Keratinocyte (primary cell): ENCODE results near the gene PLPPR2. TPM values are rescaled to one million over a fixed set of nuclear protein-coding genes. Genes with fewer than 3 reads are reported as not detected.

Experiments used
- DNase-seq: peaks from one replicate; pipeline ENCODE4 v3.0.0-alpha.2; 2011; ENCODE audit warnings: low read depth, missing footprints, low spot score
- FAIRE-seq: peaks from 2 replicates; lab custom pipeline; 2011; peaks lifted over from hg19 to GRCh38; lab: Jason Lieb, UNC
- H2AFZ ChIP-seq: 2 replicates; pipeline ENCODE4 v1.6.0; 2012; ENCODE audit warnings: low read length, control low read depth, inconsistent platforms; ENCODE audit not compliant: control insufficient read depth
- H3K27ac ChIP-seq: 2 replicates; pipeline ENCODE4 v1.5.1; 2011; ENCODE audit warnings: low read length; ENCODE audit not compliant: control insufficient read depth, insufficient read depth
- H3K27me3 ChIP-seq: 3 replicates; pipeline ENCODE4 v1.6.0; 2011; ENCODE audit warnings: low read length; ENCODE audit not compliant: control insufficient read depth, insufficient read depth; ENCODE audit errors: extremely low read depth
- H3K36me3 ChIP-seq, 2 experiments: 2 replicates in 1 of 2; 3 replicates in 1 of 2; pipeline ENCODE4 v1.5.1; 2011; ENCODE audit warnings: low read length in 2 of 2, mild to moderate bottlenecking in 1 of 2; ENCODE audit not compliant: control insufficient read depth in 2 of 2, insufficient read depth in 2 of 2; ENCODE audit errors: extremely low read depth in 1 of 2
- H3K4me1 ChIP-seq: 3 replicates; pipeline ENCODE4 v1.5.1; 2011; ENCODE audit warnings: low read length; ENCODE audit not compliant: control insufficient read depth, insufficient read depth; ENCODE audit errors: extremely low read depth
- H3K4me2 ChIP-seq: 3 replicates; pipeline ENCODE4 v1.6.0; 2011; ENCODE audit warnings: low read depth, low read length; ENCODE audit not compliant: control insufficient read depth, insufficient read depth; ENCODE audit errors: extremely low read depth
- H3K4me3 ChIP-seq, 3 experiments: fragments of 200-600 bp in 1 of 3; sonication (generic) in 1 of 3; 2 replicates in 2 of 3; 3 replicates in 1 of 3; pipeline ENCODE4 v1.5.1; 2011 to 2016; ENCODE audit warnings: low read length in 3 of 3, mild to moderate bottlenecking in 3 of 3, control low read depth in 2 of 3, inconsistent platforms in 1 of 3, low read depth in 1 of 3, mixed read lengths in 1 of 3, mixed run types in 1 of 3, moderate library complexity in 1 of 3; ENCODE audit not compliant: control insufficient read depth in 2 of 3, insufficient read depth in 2 of 3; ENCODE audit errors: extremely low read depth in 1 of 3
- H3K79me2 ChIP-seq: 2 replicates; pipeline ENCODE4 v1.6.0; 2012; ENCODE audit warnings: low read length; ENCODE audit not compliant: control insufficient read depth, insufficient read depth
- H3K9ac ChIP-seq: 3 replicates; pipeline ENCODE4 v1.6.0; 2011; ENCODE audit warnings: low read length; ENCODE audit not compliant: control insufficient read depth, insufficient read depth; ENCODE audit errors: extremely low read depth
- H3K9me1 ChIP-seq: 3 replicates; pipeline ENCODE4 v1.6.0; 2011; ENCODE audit warnings: low read length; ENCODE audit not compliant: control insufficient read depth, insufficient read depth; ENCODE audit errors: extremely low read depth
- H3K9me3 ChIP-seq: 2 replicates; pipeline ENCODE4 v1.5.1; 2012; ENCODE audit warnings: low read depth, low read length; ENCODE audit not compliant: control insufficient read depth
- H4K20me1 ChIP-seq: 3 replicates; pipeline ENCODE4 v1.6.0; 2011; ENCODE audit warnings: low read length; ENCODE audit not compliant: control insufficient read depth, insufficient read depth; ENCODE audit errors: extremely low read depth
- EZH2 ChIP-seq: IDR thresholded peaks from one replicate; pipeline ENCODE4 v1.6.1; 2012; ENCODE audit warnings: inconsistent platforms, mild to moderate bottlenecking, low read length, moderate library complexity
- dilution Hi-C: fragments of 300-500 bp; cut with MboI; formaldehyde crosslinking; loops from one replicate; pipeline ENCODE4 v1.7.0; 2020; ENCODE audit warnings: low sequenced_read_pairs; ENCODE audit not compliant: extremely low pct_ligation_motif_present
- polyA plus RNA-seq, 5 experiments: library from polyadenylated mRNA; depleted of rRNA in 3 of 5; stranded (reverse) in 3 of 5; stranded (forward) in 1 of 5; unstranded in 1 of 5; fragments of >200 nt; gene quantifications; 1 replicate in 1 of 5; 2 replicates in 3 of 5; 3 replicates in 1 of 5; pipeline versions ENCODE4 v1.2.1 to v1.2.3, GENCODE V29; 2011 to 2012; ENCODE audit warnings: missing spikeins in 2 of 5, low read depth in 1 of 5, low replicate concordance in 1 of 5
- TF ChIP-seq, protein P1 (sequence below), 3 experiments: IDR thresholded peaks in 1 of 3; conservative IDR thresholded peaks in 1 of 3; optimal IDR thresholded peaks in 1 of 3; 2 replicates in 2 of 3; 3 replicates in 1 of 3; pipeline versions ENCODE3 to v1.5.1; 2011; ENCODE audit warnings: low read length in 3 of 3, mild to moderate bottlenecking in 3 of 3, moderate library complexity in 2 of 3, control low read depth in 1 of 3, inconsistent platforms in 1 of 3; ENCODE audit not compliant: insufficient read depth in 2 of 3; ENCODE audit errors: extremely low read depth in 1 of 3

The PLPPR2 gene
- polyA plus RNA-seq, 1 donor (not counting 4 experiments of a cell fraction or from before 2014, with no cell fraction given) = 3.5 TPM

DNA sequence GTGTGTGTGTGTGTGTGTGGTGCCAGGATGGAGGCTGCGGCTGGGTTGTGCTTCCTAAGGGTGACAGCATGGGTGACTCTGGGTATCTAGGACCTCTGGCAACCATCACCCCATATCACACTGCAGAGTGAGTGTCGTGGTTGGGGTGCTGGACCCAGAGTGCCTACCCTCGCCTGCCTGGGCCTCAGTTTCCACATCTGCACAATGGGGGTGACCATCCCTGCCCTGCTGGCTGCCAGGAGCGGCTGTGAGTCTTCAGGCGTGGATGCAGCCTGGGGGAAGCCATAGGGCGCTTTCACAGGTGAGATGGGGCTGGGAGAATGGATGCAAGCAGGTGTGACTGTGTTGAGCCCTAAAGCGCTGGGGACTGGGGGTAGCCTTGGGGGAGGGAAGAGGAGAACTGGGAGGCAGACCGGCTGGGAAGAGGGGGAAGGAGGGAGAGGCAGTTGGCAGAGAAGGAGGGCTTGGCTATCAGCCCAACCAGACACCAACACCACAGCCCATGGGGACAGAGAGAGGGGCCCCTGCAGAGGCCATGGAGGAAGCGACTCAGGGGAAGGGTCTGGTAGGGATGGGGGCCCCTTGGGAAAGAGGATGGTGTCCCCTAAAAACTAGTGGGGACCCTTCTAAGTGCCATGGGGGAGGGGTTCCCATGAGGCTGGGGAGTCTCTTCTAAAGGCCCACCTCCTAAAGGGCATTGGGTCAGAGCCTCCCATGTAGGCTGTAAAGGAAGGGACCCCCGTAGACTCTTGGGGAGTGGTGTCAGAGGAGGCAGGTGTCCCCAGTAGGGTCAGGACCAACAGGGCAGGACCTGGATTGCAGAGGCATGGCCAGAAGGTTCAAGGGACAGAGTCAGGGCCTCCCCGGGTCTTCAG is 1.7 kb downstream of the PLPPR2 start:
- dilution Hi-C loops = no loop called here
- TF ChIP-seq, protein P1, sequence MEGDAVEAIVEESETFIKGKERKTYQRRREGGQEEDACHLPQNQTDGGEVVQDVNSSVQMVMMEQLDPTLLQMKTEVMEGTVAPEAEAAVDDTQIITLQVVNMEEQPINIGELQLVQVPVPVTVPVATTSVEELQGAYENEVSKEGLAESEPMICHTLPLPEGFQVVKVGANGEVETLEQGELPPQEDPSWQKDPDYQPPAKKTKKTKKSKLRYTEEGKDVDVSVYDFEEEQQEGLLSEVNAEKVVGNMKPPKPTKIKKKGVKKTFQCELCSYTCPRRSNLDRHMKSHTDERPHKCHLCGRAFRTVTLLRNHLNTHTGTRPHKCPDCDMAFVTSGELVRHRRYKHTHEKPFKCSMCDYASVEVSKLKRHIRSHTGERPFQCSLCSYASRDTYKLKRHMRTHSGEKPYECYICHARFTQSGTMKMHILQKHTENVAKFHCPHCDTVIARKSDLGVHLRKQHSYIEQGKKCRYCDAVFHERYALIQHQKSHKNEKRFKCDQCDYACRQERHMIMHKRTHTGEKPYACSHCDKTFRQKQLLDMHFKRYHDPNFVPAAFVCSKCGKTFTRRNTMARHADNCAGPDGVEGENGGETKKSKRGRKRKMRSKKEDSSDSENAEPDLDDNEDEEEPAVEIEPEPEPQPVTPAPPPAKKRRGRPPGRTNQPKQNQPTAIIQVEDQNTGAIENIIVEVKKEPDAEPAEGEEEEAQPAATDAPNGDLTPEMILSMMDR (optimal IDR thresholded peaks at IDR 0.05 in 1 of 3, IDR thresholded peaks at IDR 0.05 in 1 of 3, conservative IDR thresholded peaks at IDR 0.05 in 1 of 3; ENCODE audit: extremely low read depth in 1 of 3, insufficient read depth in 2 of 3, low read length in 3 of 3) = no peak
- no peak for TF ChIP-seq EZH2
- H2AFZ ChIP-seq = no peak overlapping the region
- H3K4me2 ChIP-seq = no peak overlapping the region
- H3K4me3 ChIP-seq = no peak overlapping the region
- DNase-seq (no peak), FAIRE-seq (no peak)
- H3K4me1 ChIP-seq = peaks cover 12% of the 10 kb centered on the region
- H3K9me3 ChIP-seq = no peaks in the 10 kb centered on the region
- H3K79me2 ChIP-seq = no peaks in the 10 kb centered on the region
- H3K36me3 ChIP-seq = no peaks in the 10 kb centered on the region
- H4K20me1 ChIP-seq = no peaks in the 10 kb centered on the region
- no peak overlapping the region for H3K9ac ChIP-seq
- H3K27ac ChIP-seq = no peak overlapping the region
- peaks cover 2% of the 10 kb centered on the region for H3K9me1 ChIP-seq
- H3K27me3 ChIP-seq = no peaks in the 10 kb centered on the region

DNA sequence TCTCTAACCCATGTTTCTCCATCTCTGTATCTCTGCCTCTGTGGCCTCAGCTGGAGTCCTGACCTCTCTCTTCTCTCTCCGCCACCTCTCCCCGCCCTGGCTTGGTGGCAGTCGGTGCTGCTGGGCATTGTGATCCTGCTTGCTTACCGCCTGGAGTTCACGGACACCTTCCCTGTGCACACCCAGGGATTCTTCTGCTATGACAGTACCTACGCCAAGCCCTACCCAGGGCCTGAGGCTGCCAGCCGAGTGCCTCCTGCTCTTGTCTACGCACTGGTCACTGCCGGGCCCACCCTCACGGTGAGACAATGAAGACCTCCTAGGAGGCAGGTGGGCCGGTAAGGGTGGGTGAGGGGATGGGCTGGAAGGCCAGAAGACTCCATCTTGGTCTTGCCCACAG is 4.2 kb downstream of the PLPPR2 start:
- dilution Hi-C loops = no loop called here
- H3K79me2 ChIP-seq = no peaks in the 10 kb centered on the region
- TF ChIP-seq EZH2 = no peak
- peaks cover 2% of the 10 kb centered on the region for H3K9me1 ChIP-seq
- no peak overlapping the region for H3K27ac ChIP-seq
- H3K4me1 ChIP-seq = peaks cover 12% of the 10 kb centered on the region
- peaks cover 0 to 3% of the 10 kb centered on the region in 2 experiments for H3K36me3 ChIP-seq
- no peak overlapping the region for H3K9ac ChIP-seq
- DNase-seq (no peak), FAIRE-seq (no peak)
- H3K27me3 ChIP-seq = no peaks in the 10 kb centered on the region
- no peak overlapping the region for H3K4me3 ChIP-seq
- no peaks in the 10 kb centered on the region for H3K9me3 ChIP-seq
- no peak overlapping the region for H3K4me2 ChIP-seq
- no peaks in the 10 kb centered on the region for H4K20me1 ChIP-seq
- no peak overlapping the region for H2AFZ ChIP-seq
